AG10803 (cell line): ENCODE results near the gene PCCA.

Source experiments
- DNase-seq: peaks from one replicate; pipeline ENCODE4 v3.0.0; 2010; ENCODE audit warnings: low read depth
- H3K4me3 ChIP-seq: 2 replicates; pipeline ENCODE4 v1.5.1; 2011; ENCODE audit warnings: mild to moderate bottlenecking, low read length, control low read depth
- TF ChIP-seq, protein P1 (sequence below): conservative IDR thresholded peaks from 2 replicates; pipeline ENCODE4 v1.5.1; 2011; ENCODE audit warnings: mild to moderate bottlenecking, low read length, control low read depth, inconsistent platforms

The PCCA gene

DNA sequence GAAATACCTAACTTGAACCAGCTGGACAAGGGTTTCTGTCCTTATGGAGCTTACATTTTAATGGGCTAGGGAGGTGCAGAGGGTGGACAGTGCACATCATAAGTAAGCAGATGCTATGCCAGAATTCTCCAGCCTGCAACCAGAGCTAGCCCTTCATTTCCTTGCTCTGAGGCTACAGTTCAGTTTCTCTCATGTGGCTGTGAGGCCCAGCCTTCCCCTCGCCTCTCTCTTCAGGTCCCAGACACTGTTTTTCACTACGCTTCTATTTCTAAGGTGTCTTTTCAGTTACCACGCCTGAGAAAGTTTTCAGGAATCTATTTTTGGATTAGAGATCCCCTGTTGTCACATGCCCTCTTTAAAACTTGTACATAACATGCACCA lies 141.9 kb downstream of the PCCA start:
- TF ChIP-seq, protein P1, sequence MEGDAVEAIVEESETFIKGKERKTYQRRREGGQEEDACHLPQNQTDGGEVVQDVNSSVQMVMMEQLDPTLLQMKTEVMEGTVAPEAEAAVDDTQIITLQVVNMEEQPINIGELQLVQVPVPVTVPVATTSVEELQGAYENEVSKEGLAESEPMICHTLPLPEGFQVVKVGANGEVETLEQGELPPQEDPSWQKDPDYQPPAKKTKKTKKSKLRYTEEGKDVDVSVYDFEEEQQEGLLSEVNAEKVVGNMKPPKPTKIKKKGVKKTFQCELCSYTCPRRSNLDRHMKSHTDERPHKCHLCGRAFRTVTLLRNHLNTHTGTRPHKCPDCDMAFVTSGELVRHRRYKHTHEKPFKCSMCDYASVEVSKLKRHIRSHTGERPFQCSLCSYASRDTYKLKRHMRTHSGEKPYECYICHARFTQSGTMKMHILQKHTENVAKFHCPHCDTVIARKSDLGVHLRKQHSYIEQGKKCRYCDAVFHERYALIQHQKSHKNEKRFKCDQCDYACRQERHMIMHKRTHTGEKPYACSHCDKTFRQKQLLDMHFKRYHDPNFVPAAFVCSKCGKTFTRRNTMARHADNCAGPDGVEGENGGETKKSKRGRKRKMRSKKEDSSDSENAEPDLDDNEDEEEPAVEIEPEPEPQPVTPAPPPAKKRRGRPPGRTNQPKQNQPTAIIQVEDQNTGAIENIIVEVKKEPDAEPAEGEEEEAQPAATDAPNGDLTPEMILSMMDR: no peak
- no peak for DNase-seq

DNA sequence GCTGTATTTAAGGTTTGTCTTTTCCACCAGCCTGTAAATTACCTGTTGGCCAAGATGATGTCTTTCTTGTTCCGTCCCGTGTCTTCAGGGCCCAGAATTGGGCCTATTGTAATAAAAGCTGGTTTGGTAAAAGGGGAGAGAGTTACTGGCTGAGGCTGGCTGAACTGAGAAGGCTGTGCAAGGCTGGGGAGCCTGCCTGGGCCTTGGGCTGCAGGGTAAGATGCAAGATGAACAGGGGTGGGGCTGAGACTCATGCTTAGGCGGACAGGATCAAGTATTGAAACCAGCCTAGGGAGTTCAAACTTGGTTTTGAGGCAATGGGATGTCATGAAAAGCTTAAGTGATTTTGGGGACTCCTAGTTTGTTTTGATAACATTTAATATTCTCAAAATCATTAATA lies 142.3 kb downstream of the PCCA start:
- DNase-seq: no peak
- no peak overlapping the region for H3K4me3 ChIP-seq
- TF ChIP-seq, protein P1: no peak

More for the DNA sequence above, 141.9 kb downstream of the PCCA start:
- no peak overlapping the region for H3K4me3 ChIP-seq

DNA sequence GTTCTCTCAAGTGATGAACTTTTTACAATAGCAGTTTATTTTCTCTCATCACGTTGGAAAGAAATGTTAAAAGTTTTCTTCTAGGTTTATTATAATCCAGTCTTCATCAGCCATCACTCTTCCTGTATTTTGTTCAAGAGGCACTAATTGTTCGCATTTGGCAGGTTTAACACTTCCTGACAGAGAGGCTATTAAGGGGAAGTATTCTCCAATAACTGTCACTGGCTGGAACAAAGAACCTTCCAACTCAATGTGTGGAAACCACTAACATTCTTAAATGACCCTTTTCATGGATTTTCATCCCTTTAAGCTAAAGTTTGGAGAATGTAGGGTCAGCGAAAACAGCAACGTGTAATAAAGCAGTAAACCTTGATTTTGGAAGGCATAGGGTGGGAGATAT lies 145.1 kb downstream of the PCCA start:
- no peak for DNase-seq
- TF ChIP-seq, protein P1: no peak
- no peak overlapping the region for H3K4me3 ChIP-seq

DNA sequence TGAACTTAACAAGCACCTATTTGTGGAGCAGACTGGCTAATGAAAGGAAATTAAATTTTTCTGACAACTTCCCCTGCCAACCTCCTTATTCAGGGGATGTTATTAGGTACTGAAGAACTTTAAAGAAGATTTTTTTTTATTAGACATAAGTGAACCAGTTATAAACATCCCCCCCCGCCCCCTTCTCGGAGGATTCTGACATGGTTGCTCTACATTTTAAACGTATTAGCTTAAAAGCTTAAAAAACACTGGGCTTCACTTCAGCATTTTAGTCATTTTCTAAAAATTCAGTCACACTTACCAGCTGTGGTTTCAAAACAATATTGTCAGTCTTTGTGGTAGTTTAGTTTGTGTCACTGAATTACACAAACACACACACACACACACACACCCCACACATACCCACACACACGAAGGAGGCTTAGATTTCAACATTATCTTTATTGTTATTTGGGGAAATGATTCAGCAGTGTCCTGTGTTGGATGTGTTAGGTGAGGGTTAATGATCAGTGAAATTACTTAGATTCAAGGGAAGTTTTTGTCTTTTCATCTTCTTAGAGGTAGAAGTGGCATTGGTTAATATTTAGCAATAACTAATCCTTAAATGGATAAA lies 145.7 kb downstream of the PCCA start:
- TF ChIP-seq, protein P1: no peak
- H3K4me3 ChIP-seq: no peak overlapping the region
- DNase-seq: peak; percentile 74

DNA sequence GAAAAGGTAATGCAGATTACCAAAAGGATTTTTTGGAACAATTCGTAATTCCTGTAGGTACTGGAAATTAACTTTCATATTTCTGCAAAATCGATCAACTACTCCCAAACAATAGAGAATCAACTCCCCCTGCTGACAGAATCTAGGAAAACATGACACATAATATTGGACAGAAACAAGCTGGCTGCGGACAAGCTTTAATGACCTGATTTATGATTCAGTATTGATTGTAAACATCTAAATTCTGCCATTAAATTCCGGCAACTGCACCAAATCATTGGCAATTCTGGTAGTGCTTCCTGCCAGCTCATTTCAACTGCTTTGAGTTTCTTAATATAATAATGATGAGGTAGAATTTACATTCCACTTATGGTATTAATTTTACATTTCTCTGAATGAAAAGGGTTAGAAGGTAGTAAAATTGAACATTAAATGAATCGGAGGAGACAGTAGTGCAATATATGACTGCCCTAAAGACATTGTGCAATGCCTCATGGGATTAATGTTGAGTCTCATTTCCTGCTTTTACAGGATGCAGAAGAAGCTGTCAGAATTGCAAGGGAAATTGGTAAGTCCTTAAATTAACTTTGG lies 146.5 kb downstream of the PCCA start:
- TF ChIP-seq, protein P1: peak; percentile 72
- H3K4me3 ChIP-seq: no peak overlapping the region
- DNase-seq: peak; percentile 65

DNA sequence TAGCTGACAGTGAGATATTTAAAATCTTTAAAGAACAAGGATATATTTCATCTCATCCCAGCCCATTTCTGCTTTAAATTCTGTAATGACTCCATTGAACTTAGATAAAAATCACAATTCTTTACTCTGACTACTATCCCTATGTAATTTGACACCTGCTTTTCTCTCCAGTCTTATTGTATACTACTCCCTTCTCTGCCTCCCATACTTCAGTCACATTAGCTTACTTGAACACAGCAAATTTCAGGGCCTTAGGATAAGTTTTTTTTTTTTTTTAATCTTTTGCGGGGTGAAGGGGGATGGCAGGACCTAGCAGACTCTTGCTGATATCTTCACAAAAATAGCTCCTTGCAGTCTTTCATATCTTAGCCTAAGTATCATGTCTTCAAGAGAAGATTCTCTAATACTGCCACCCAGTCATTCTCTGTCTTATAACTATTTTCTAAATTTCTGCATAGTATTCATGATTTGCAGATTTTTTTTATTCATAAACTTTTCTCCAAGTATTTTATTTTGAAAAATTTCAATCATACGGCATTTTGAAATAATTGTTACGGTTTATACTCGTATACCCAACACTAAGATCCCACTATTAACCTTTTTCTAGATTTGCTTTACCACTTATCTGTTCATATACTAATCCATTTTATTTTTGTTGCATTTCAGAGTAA lies 151.4 kb downstream of the PCCA start:
- DNase-seq: no peak
- TF ChIP-seq, protein P1: no peak
- no peak overlapping the region for H3K4me3 ChIP-seq

DNA sequence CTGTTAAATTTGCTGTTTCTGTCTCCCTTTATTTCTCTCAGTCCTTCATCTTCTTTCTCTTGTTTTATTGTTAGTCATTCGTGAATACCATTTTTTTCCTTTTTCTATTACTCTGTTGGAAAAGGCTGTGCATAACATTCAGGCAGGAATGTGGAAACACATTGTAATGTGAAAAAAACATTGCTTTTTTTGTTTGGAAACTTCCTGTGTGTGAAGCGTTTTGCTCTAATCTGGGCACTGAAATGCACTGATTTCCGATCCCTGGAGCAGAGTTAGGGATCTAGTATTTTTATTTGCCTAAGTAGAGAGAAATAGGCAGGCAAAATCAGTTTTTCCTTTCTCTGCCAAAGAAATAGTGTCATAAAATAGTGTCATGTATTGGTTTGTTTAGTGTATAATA lies 155.5 kb downstream of the PCCA start:
- H3K4me3 ChIP-seq: no peak overlapping the region
- peak; percentile 20 for DNase-seq

More for the DNA sequence above, 155.5 kb downstream of the PCCA start:
- TF ChIP-seq, protein P1: no peak
